NCI-H187 (cell line): ENCODE results near the gene CFAP251.
"Not testable (repeated sequence)": the region's sequence is repeated elsewhere in the genome, so short reads cannot be mapped to it uniquely, and the experiment has no call there.

ENCODE experiments used
- DNase-seq, 2 experiments: peaks; one replicate each; lab custom pipeline; 2025; lab: John Stamatoyannopoulos, UW

CFAP251 gene

GRCh38 chr12:121903202-121903601, 15.2 kb upstream of the CFAP251 start:
- no peak for DNase-seq

GRCh38 chr12:121905746-121906145, 12.6 kb upstream of the CFAP251 start:
- no peak for DNase-seq

GRCh38 chr12:121908702-121909101, 9.7 kb upstream of the CFAP251 start:
- DNase-seq, result no peak

- no peak for DNase-seq
Measured at GRCh38 chr12:121911824-121912585, 6.4 kb upstream of the CFAP251 start.

GRCh38 chr12:121915841-121916321, 2.5 kb upstream of the CFAP251 start:
- no peak for DNase-seq

GRCh38 chr12:121916719-121917118, 1.7 kb upstream of the CFAP251 start:
- DNase-seq, result no peak

- no peak for DNase-seq
Measured at GRCh38 chr12:121918679-121919038, 267 bp downstream of the CFAP251 start.

GRCh38 chr12:121921066-121921465, 2.7 kb downstream of the CFAP251 start:
- no peak for DNase-seq

- DNase-seq, result no peak
Measured at GRCh38 chr12:121925358-121925695, 6.9 kb downstream of the CFAP251 start.

GRCh38 chr12:121926874-121927706, 8.7 kb downstream of the CFAP251 start:
- no peak for DNase-seq

- no peak for DNase-seq
Measured at GRCh38 chr12:121927813-121928212, 9.4 kb downstream of the CFAP251 start.

- DNase-seq, result not testable (repeated sequence)
Measured at GRCh38 chr12:121929545-121929944, 11.2 kb downstream of the CFAP251 start.

GRCh38 chr12:121930862-121931261, 12.5 kb downstream of the CFAP251 start:
- DNase-seq, result no peak

- DNase-seq, result no peak
Measured at GRCh38 chr12:121932176-121932536, 13.8 kb downstream of the CFAP251 start.

- DNase-seq, result no peak
Measured at GRCh38 chr12:121932914-121933521, 14.6 kb downstream of the CFAP251 start.

- no peak for DNase-seq
Measured at GRCh38 chr12:121933522-121934308, 15.3 kb downstream of the CFAP251 start.

- no peak for DNase-seq
Measured at GRCh38 chr12:121934309-121934664, 15.9 kb downstream of the CFAP251 start.

GRCh38 chr12:121937654-121938053, 19.3 kb downstream of the CFAP251 start:
- DNase-seq, result no peak

- DNase-seq, result no peak
Measured at GRCh38 chr12:121939186-121939585, 20.8 kb downstream of the CFAP251 start.

GRCh38 chr12:121939992-121940766, 21.8 kb downstream of the CFAP251 start:
- no peak for DNase-seq

- no peak for DNase-seq
Measured at GRCh38 chr12:121942145-121942718, 23.8 kb downstream of the CFAP251 start.
